AG08395 (cell line): Measurements from ENCODE around the gene INPP5K.
"Not testable (repeated sequence)": the region's sequence is repeated elsewhere in the genome, so short reads cannot be mapped to it uniquely, and the experiment has no call there.

Source experiments
- DNase-seq: peaks from one replicate; pipeline ENCODE4 v3.0.0; 2012; ENCODE audit warnings: mixed read lengths, low spot score

Gene INPP5K

GRCh38 chr17:1516388-1517161 lies at the start of gene INPP5K:
Gene INPP5K (minus strand): TSS chr17:1516612. CDS start chr17:1516499, 113 bp downstream.
- peak; percentile 99 for DNase-seq

- no peak for DNase-seq
Measured at GRCh38 chr17:1565877-1566276, 49.5 kb upstream of the INPP5K start.

- no peak for DNase-seq
Measured at GRCh38 chr17:1563786-1564613, 47.6 kb upstream of the INPP5K start.

GRCh38 chr17:1563471-1563785 lies 47.0 kb upstream of the INPP5K start:
- DNase-seq = not testable (repeated sequence)

GRCh38 chr17:1562176-1562643 lies 45.8 kb upstream of the INPP5K start:
- DNase-seq = peak; percentile 59

GRCh38 chr17:1561420-1562175 lies 45.2 kb upstream of the INPP5K start:
- peak; percentile 44 for DNase-seq

- DNase-seq = no peak
Measured at GRCh38 chr17:1560858-1561355, 44.5 kb upstream of the INPP5K start.

GRCh38 chr17:1560101-1560857 lies 43.9 kb upstream of the INPP5K start:
- no peak for DNase-seq

- no peak for DNase-seq
Measured at GRCh38 chr17:1559047-1560043, 42.9 kb upstream of the INPP5K start.

- DNase-seq = no peak
Measured at GRCh38 chr17:1558401-1558800, 42.0 kb upstream of the INPP5K start.

- no peak for DNase-seq
Measured at GRCh38 chr17:1557355-1558095, 41.1 kb upstream of the INPP5K start.

- DNase-seq = no peak
Measured at GRCh38 chr17:1555651-1556471, 39.4 kb upstream of the INPP5K start.

- no peak for DNase-seq
Measured at GRCh38 chr17:1554751-1555540, 38.5 kb upstream of the INPP5K start.

- no peak for DNase-seq
Measured at GRCh38 chr17:1553354-1554266, 37.2 kb upstream of the INPP5K start.

- DNase-seq = no peak
Measured at GRCh38 chr17:1552932-1553331, 36.5 kb upstream of the INPP5K start.

- DNase-seq = no peak
Measured at GRCh38 chr17:1551741-1552140, 35.3 kb upstream of the INPP5K start.

- DNase-seq = no peak
Measured at GRCh38 chr17:1548032-1548431, 31.6 kb upstream of the INPP5K start.
